GM18499 (cell line): ENCODE data around the gene NEK7.
A peak's percentile ranks its signal among the peaks of the same experiment; 100 is the strongest.
"Not testable (repeated sequence)": the region's sequence is repeated elsewhere in the genome, so short reads cannot be mapped to it uniquely, and the experiment has no call there.

Experiments used
- ATAC-seq: cut with Tn5 transposase; IDR thresholded peaks from one replicate; pipeline ENCODE4 v1.9.1; 2021; ENCODE audit warnings: moderate number of reproducible peaks; ENCODE audit not compliant: insufficient read depth, unreplicated experiment

Gene NEK7

GRCh38 chr1:198276241-198276640 lies 119.4 kb downstream of the NEK7 start:
- ATAC-seq = no peak

- no peak for ATAC-seq
Observed at GRCh38 chr1:198278943-198279342, 122.1 kb downstream of the NEK7 start.

- ATAC-seq = no peak
Observed at GRCh38 chr1:198280080-198280479, 123.3 kb downstream of the NEK7 start.

- no peak for ATAC-seq
Observed at GRCh38 chr1:198281911-198282310, 125.1 kb downstream of the NEK7 start.

- no peak for ATAC-seq
Observed at GRCh38 chr1:198283222-198283621, 126.4 kb downstream of the NEK7 start.

GRCh38 chr1:198287916-198288315 lies 131.1 kb downstream of the NEK7 start:
- no peak for ATAC-seq

- no peak for ATAC-seq
Observed at GRCh38 chr1:198290089-198290683, 133.4 kb downstream of the NEK7 start.

- ATAC-seq = no peak
Observed at GRCh38 chr1:198291036-198291435, 134.2 kb downstream of the NEK7 start.

GRCh38 chr1:198291924-198292323 lies 135.1 kb downstream of the NEK7 start:
- ATAC-seq = no peak

GRCh38 chr1:198295225-198295624 lies 138.4 kb downstream of the NEK7 start:
- ATAC-seq = no peak

- no peak for ATAC-seq
Observed at GRCh38 chr1:198295971-198296370, 139.2 kb downstream of the NEK7 start.

- no peak for ATAC-seq
Observed at GRCh38 chr1:198297281-198297680, 140.5 kb downstream of the NEK7 start.

- ATAC-seq = no peak
Observed at GRCh38 chr1:198298640-198299039, 141.8 kb downstream of the NEK7 start.

GRCh38 chr1:198300451-198300850 lies 143.7 kb downstream of the NEK7 start:
- no peak for ATAC-seq

GRCh38 chr1:198304431-198304830 lies 147.6 kb downstream of the NEK7 start:
- no peak for ATAC-seq

- ATAC-seq = not testable (repeated sequence)
Observed at GRCh38 chr1:198314817-198315216, 158.0 kb downstream of the NEK7 start.

GRCh38 chr1:198315331-198315730 lies 158.5 kb downstream of the NEK7 start:
- ATAC-seq = not testable (repeated sequence)

GRCh38 chr1:198316546-198317100 lies 159.8 kb downstream of the NEK7 start:
- no peak for ATAC-seq

GRCh38 chr1:198318085-198318484 lies 161.3 kb downstream of the NEK7 start:
- ATAC-seq = peak; percentile 67

- ATAC-seq = no peak
Observed at GRCh38 chr1:198320759-198321158, 164.0 kb downstream of the NEK7 start.

- no peak for ATAC-seq
Observed at GRCh38 chr1:198326232-198326631, 169.4 kb downstream of the NEK7 start.

GRCh38 chr1:198326915-198327314 lies 170.1 kb downstream of the NEK7 start:
- ATAC-seq = no peak
